Measurements from ENCODE around the gene B9D1. TPM values are rescaled to one million over a fixed set of nuclear protein-coding genes. Genes with fewer than 3 reads are reported as not detected.

The B9D1 gene
- total RNA-seq, 1 donor from 2014 or later = 26.2 TPM

DNA sequence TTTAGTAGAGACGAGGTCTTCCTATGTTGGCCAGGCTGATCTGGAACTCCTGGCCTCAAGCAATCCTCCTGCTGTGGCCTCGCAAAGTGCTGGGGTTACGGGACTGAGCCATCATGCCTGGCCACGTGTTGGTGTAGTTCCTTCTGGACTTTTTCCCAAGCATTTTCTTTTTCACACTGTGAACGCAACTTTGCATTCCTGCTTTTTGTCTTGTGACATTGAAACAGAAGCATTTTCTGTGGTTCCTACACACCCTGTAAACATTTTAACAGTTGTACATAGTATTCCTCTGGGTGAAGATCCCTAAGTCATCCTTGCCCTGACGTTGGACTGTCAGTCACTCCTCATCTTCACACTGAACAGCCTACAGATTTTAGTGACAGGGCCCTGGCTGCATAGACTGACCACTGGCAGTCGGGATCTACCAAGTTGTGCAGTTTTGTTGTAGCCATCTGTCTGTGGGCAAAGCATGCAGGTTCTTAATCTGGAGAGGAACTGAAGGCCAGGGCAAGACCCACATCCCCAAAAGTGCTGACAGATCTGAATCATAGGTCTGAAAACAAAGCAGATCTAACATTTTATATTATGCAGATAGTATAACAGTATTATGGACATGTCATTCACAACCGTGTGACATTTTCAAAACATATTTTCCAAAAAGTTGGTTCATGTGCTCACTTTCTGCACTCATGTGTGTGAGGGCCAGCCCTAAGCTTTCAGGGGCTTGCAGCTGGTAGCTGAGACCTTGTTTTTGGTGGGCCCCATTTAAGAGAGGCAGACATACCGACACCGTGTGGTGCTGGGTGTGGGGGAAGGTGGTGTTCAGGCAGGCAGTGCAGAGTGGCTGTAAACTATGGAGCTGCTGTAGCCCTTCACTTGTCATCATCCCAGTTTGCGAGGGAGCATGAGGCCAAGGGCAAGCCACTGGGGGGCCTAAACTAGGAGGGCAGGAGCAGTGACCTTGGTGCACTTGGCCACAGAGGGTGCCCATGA lies 65.4 kb downstream of the B9D1 start:
- Mint-ChIP-seq H3K27me3 (ENCODE audit: low read depth) (no peaks in the 10 kb centered on the region), H3K4me3 (no peak overlapping the region), H3K4me1 (peaks cover 4% of the 10 kb centered on the region), H3K27ac (no peak overlapping the region), H3K9me3 (no peaks in the 10 kb centered on the region), H3K36me3 (no peaks in the 10 kb centered on the region)
- TF ChIP-seq, protein P1, sequence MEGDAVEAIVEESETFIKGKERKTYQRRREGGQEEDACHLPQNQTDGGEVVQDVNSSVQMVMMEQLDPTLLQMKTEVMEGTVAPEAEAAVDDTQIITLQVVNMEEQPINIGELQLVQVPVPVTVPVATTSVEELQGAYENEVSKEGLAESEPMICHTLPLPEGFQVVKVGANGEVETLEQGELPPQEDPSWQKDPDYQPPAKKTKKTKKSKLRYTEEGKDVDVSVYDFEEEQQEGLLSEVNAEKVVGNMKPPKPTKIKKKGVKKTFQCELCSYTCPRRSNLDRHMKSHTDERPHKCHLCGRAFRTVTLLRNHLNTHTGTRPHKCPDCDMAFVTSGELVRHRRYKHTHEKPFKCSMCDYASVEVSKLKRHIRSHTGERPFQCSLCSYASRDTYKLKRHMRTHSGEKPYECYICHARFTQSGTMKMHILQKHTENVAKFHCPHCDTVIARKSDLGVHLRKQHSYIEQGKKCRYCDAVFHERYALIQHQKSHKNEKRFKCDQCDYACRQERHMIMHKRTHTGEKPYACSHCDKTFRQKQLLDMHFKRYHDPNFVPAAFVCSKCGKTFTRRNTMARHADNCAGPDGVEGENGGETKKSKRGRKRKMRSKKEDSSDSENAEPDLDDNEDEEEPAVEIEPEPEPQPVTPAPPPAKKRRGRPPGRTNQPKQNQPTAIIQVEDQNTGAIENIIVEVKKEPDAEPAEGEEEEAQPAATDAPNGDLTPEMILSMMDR (IDR thresholded peaks at IDR 0.05; ENCODE audit: unreplicated experiment) = no peak
- no peak for DNase-seq (ENCODE audit: low spot score in 2 of 2, unreplicated experiment in 2 of 2)

DNA sequence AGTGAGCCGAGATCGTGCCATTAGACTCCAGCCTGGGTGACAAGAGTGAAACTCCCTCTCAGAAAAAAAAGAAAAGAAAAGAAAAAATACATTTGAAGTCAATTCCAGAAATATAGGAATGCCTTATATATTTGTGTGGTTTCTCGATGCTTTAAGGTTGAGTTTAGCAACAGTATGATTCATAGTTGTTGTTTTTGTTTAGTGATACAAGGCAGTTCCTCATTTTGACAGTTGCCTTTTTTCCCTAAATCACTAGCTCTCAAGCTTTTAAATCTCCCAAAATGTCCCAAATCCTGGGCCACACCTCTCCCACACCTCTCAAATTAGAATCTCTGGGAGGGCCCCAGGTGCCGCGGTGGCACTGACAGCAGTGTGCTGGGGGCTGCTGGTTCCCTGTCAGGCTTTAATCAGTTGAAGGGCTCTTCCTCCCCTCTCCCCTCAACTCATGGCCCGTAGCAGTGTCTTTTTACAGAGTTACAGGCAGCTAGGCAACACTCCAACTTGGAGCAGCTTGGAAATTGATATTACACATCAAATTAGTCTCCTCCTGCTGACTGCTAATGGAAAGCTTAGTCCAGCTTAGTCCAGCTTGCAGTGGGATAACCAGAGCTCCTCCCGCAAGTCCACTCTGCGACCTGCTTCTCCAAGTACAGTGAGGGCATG lies 66.9 kb downstream of the B9D1 start:
- H3K27ac Mint-ChIP-seq = peak overlapping the region; percentile 83
- H3K9me3 Mint-ChIP-seq = no peaks in the 10 kb centered on the region
- no peak overlapping the region for H3K4me3 Mint-ChIP-seq
- no peaks in the 10 kb centered on the region for H3K27me3 Mint-ChIP-seq (ENCODE audit: low read depth)
- TF ChIP-seq, protein P1 (IDR thresholded peaks at IDR 0.05; ENCODE audit: unreplicated experiment) = no peak
- H3K36me3 Mint-ChIP-seq = no peaks in the 10 kb centered on the region
- H3K4me1 Mint-ChIP-seq = peaks cover 7% of the 10 kb centered on the region
- DNase-seq (ENCODE audit: low spot score in 2 of 2, unreplicated experiment in 2 of 2) = no peak

DNA sequence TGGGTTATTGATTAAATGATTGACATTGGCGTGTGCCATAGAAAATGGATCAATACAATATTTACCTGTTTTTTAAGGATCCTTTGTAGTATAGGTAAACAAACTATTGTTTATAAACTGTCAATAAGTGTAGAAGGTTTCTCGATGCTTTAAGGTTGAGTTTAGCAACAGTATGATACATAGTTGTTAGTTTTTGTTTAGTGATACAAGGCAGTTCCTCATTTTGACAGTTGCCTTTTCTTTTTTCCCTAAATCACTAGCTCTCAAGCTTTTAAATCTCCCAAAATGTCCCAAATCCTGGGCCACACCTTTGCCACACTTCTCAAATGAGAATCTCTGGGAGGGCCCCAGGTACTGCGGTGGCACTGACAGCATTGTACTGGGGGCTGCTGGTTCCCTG lies 68.1 kb downstream of the B9D1 start:
- Mint-ChIP-seq H3K9me3 (no peaks in the 10 kb centered on the region), H3K27ac (no peak overlapping the region), H3K27me3 (ENCODE audit: low read depth) (no peaks in the 10 kb centered on the region), H3K4me1 (peaks cover 15% of the 10 kb centered on the region), H3K36me3 (peaks cover under 1% of the 10 kb centered on the region), H3K4me3 (no peak overlapping the region)
- TF ChIP-seq, protein P1 (IDR thresholded peaks at IDR 0.05; ENCODE audit: unreplicated experiment) = no peak
- DNase-seq (ENCODE audit: low spot score in 2 of 2, unreplicated experiment in 2 of 2) = no peak

Small RNA genes lying within 50 kb of the gene (microRNA-seq; reads per million reads assigned to microRNA genes)
- 1,274 reads per million, percentile 82 among the genes with 10 or more reads in this experiment for gene MIR1180

Other genes starting within 250 kb of the B9D1 start
- 1.5 to 2.7 TPM (median 2.1 TPM) in 3 replicates for gene GRAPL, start 235.1 kb downstream of the B9D1 start, total RNA-seq
- 68.3 to 76.7 TPM (median 70.2 TPM) in 3 replicates for gene EPN2, start 125.4 kb downstream of the B9D1 start, total RNA-seq
- gene MAPK7, start 15.8 kb upstream of the B9D1 start, total RNA-seq = 46.0 to 49.0 TPM (median 47.6 TPM) in 3 replicates
- 194 to 213 TPM (median 210 TPM) in 3 replicates for gene MFAP4, start 24.5 kb upstream of the B9D1 start, total RNA-seq
- gene RNF112, start 48.5 kb upstream of the B9D1 start, total RNA-seq = 2.7 to 4.8 TPM (median 4.2 TPM) in 3 replicates
- gene SLC47A1, start 171.1 kb upstream of the B9D1 start, total RNA-seq = 5.5 to 9.2 TPM (median 5.9 TPM) in 3 replicates